ENCODE results near the gene CRB2.

DNA sequence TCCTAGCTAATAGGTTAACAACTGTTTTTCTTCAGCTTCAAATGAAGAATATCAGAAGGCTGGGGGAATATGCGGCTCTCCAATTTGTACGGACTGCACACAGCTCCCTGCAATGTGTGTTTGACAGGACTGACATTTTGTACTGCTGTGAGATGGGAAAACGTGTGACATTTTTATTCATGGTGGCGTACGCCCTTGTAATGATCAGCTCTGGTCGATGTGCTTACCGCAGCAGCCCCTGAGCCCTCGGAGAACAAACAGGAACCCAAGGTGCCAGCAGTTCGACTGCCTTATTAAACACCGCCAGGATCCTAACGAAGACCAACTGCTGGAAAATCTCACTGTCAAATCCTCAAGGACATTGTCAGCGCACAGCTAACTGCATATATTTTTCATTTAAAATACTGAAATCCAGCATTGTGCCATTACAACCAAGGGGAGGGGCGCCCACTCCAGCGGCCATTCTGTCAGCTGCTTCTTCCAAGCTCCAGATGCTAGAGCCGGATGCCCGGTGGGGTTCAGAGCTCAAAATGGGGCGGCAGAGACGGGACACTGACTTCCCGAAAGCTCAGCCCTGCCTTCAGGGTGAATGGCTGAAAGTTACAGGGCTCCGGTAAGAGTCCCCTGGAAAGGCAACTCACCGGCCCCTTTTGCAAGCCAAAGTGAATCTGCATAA, 66.8 kb downstream of the CRB2 start:
- TF ChIP-seq POLR2AphosphoS5 (IDR thresholded peaks at IDR 0.05; ENCODE audit: borderline replicate concordance, low read depth, low read length) (no peak), EZH2 (IDR thresholded peaks at IDR 0.05) (no peak)
